HCT116 (cell line): ENCODE data around the gene SOCS7.

ENCODE experiments used
- CTCF ChIP-seq, 3 experiments: fragments of 200-600 bp in 1 of 3; sonication (generic) in 1 of 3; IDR thresholded peaks in 2 of 3; conservative IDR thresholded peaks in 1 of 3; 2 replicates each; pipeline ENCODE4 v1.5.1; 2012 to 2017; ENCODE audit warnings: low read depth in 2 of 3, low read length in 2 of 3, antibody characterized with exemption in 1 of 3, borderline replicate concordance in 1 of 3, control low read depth in 1 of 3, mild to moderate bottlenecking in 1 of 3, mixed read lengths in 1 of 3, mixed run types in 1 of 3, moderate library complexity in 1 of 3; ENCODE audit not compliant: insufficient read depth in 1 of 3
- JUND ChIP-seq: IDR thresholded peaks from 2 replicates; pipeline ENCODE4 v1.6.1; 2012
- POLR2AphosphoS5 ChIP-seq: IDR thresholded peaks from 2 replicates; pipeline ENCODE4 v1.6.1; 2011; ENCODE audit warnings: mild to moderate bottlenecking, low read depth, low read length, moderate library complexity
- REST ChIP-seq: IDR thresholded peaks from 2 replicates; pipeline ENCODE4 v1.6.1; 2012; ENCODE audit warnings: low read depth
- YY1 ChIP-seq: IDR thresholded peaks from 2 replicates; pipeline ENCODE4 v1.6.1; 2011; ENCODE audit warnings: low read length, low read depth, moderate library complexity, mild to moderate bottlenecking; ENCODE audit not compliant: insufficient replicate concordance; ENCODE audit errors: extremely low read depth
- ZBTB33 ChIP-seq: IDR thresholded peaks from 2 replicates; pipeline ENCODE4 v1.6.1; 2011; ENCODE audit warnings: mild to moderate bottlenecking, low read length, moderate library complexity; ENCODE audit not compliant: insufficient replicate concordance; ENCODE audit errors: extremely low read depth

- TF ChIP-seq CTCF (IDR thresholded peaks at IDR 0.05 in 2 of 3, conservative IDR thresholded peaks at IDR 0.05 in 1 of 3; ENCODE audit: borderline replicate concordance in 1 of 3, insufficient read depth in 1 of 3, low read depth in 2 of 3, low read length in 2 of 3) (no peak), YY1 (no peak), JUND (no peak), REST (no peak), ZBTB33 (no peak), POLR2AphosphoS5 (no peak)
Measured at GRCh38 chr17:38452719-38453118, 101.1 kb downstream of the SOCS7 start.
